ENCODE results near the gene MYBPC2.

- TF ChIP-seq USF1 (IDR thresholded peaks at IDR 0.05; ENCODE audit: borderline replicate concordance, low read depth) (no peak), JUND (IDR thresholded peaks at IDR 0.05) (no peak), CTCF (IDR thresholded peaks at IDR 0.05) (no peak), YY1 (IDR thresholded peaks at IDR 0.05; ENCODE audit: low read depth) (no peak), FOXJ3 (CRISPR knock-in tag; IDR thresholded peaks at IDR 0.05) (no peak), MAX (IDR thresholded peaks at IDR 0.05; ENCODE audit: low read depth) (no peak), EZH2phosphoT487 (IDR thresholded peaks at IDR 0.05; ENCODE audit: borderline replicate concordance, low read depth) (no peak), RAD21 (IDR thresholded peaks at IDR 0.05; ENCODE audit: low read length) (no peak)
These were observed 45.4 kb upstream of the MYBPC2 start for GRCh38 chr19:50387176-50387867.

All from SK-N-SH (cell line).